Cerebellar cortex (tissue), 1 donor: Measurements from ENCODE around the gene NTRK2.

Experiments used
- DNase-seq: peaks from one replicate; pipeline ENCODE4 v3.0.0-alpha.2; 2015; ENCODE audit warnings: low spot score

The NTRK2 gene

DNA sequence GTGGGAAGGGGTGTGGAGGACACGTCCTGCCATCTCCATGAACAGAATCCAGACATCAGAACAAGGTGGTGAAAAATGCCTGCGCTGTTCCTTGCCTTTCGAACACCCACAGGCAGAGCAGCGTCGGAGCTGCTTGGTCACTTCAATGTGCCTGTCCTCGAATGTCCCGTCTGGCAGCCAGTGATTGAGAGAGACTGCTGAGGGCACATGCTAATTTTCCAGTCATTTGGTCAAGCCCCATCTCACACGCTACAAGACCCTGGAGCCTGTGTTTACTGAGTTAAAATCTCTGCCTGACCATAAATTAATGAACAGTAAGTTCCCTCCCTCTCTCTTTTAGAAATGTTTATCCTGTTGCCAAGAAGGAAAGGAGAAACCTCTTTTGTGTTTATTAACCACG, 149.3 kb downstream of the NTRK2 start:
- DNase-seq: no peak

GRCh38 chr9:84819491-84819991, 150.0 kb downstream of the NTRK2 start:
- no peak for DNase-seq

DNA sequence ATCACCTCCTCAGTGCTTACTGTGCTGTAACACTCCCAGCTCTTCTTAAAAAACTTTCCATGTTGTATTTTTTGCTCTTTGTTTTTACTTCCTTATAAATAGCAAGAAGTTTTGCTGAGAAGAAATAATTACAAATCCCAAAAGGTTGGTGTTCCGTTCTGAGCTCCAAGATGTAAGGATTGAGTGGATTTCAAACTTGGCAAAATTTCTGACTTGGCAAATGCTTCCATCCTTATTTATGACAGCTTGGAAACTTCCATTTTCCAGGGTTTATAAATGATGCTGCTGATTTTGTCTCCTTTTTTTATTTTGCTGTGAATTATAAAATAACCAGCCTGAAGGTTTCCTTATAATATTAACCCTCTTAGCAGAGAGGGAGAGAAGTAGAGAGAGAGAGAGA, 151.9 kb downstream of the NTRK2 start:
- DNase-seq: no peak

GRCh38 chr9:84822589-84823233, 153.2 kb downstream of the NTRK2 start:
- no peak for DNase-seq

DNA sequence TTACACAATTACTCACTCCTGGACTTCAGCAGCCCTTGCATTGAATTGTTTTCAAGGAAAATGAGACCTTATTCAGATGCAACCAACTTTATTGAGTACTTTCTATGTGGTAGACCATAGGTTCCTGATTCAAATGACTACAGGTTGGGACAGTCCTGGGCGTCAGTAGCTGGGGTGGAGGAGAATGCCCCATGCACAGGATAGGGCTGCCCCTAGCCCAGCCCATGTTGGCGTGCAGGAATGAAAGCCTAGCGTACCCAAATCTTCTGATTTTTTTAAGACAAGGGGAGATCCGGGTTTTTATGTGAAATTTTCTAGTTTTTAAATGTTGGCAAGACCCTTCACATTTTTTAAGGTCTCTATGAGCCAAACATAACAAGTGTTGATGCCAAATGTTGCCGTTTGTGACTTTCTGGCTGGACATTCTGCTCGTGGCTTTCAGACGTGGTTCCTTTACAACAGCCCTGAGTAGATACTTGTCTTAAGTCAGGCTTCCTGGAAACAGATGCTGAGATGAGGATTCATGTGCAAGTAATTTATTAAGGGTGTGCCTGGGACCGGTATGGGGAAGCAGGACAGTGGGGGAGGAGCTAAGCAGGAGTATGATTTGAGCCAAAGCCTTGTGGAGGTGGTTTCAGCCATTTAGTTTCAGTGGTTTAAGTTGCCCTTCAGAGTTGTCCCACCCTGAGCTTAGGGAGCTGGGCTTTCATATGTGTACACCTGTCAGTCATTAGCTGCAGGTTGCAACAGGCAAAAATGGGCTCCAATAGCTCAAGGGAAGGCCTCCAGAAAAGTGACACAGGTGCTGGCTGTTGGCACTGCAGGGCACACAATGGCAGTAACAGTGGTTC, 154.1 kb downstream of the NTRK2 start:
- DNase-seq: no peak

DNA sequence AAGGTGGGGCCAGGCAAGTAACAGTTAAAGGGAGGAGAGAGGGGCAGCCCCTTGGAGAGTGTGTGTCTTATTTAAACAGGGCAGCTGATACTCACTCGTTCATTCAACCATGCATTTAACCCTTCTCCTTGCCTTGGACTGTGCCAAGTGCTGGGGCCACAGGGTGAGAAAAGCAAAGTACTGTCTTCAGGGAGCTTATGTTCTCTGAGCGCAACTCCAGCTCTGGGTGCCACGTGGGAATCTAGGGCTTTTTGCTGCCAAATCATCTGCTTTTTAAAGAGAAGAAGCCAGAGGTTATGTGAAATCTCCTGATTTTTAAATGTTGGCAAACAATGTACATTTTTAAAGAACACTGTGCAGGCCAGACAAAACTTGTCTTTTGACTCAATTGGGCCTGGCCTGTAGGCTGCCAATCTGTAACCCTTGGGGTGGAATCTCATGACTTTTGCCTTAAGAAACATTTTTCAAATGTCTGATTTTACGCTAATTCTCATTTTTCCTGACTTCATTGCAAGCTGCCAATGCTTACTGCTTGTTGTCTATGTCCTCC, 157.8 kb downstream of the NTRK2 start:
- no peak for DNase-seq

GRCh38 chr9:84828046-84828445, 158.5 kb downstream of the NTRK2 start:
- no peak for DNase-seq

GRCh38 chr9:84829471-84829870, 159.9 kb downstream of the NTRK2 start:
- no peak for DNase-seq

- no peak for DNase-seq
Observed at GRCh38 chr9:84829997-84830696, 160.6 kb downstream of the NTRK2 start.

DNA sequence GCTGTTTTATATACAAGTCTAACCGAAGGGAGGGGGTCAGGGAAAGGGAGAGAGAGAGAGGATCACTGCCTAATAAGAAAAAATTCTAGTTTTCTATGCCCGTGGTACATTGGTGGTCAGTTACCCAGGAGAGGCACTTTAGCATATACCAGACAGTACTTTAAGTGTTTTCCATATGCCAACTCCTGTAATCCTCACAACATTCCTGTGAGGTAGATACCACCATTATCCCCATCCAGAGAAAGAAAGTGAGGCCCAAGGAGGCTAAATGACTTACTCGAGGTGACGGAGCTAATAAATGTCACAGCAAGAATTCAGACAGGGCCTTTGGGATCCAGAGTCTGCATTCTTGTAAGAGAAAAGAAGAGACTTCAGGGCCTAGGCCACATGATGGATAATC, 161.8 kb downstream of the NTRK2 start:
- DNase-seq: no peak

DNA sequence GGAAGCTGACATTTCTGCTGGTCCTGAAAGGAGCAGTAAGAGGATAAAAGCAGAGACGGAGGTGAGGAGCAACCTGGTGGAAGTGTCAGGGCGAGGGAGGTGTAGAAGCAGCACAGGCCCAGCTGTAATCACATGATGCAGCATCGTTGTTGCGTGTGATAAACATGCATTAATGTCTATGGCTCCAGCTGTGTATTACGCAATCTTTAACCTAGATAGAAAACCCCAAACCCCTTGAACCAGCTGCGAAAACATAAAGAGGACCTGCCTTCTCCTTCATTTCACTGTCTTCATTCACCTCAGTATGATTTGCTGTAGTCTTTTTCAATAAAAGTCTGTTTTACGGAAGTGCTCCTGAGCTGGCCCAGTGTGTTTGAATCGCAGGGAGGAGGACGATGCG, 162.9 kb downstream of the NTRK2 start:
- no peak for DNase-seq

DNA sequence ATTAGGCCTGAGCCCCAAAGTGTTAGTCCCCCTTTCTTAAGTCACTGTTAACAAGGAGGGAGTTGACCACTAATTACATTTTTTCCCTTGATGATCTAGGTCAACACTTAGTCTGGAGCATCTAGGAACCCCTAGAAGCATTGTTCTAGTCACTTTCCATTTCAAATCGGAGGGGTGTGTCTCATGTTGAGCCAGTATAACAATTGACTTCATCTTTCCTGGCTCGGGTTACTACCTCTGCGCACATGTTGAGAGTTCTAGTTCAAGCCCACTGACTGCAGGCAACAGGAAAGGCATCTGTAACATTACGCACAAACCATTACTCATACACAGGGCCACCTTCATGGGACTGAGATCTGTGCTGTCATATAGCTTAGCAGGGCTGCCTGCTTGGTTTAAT, 164.9 kb downstream of the NTRK2 start:
- no peak for DNase-seq

DNA sequence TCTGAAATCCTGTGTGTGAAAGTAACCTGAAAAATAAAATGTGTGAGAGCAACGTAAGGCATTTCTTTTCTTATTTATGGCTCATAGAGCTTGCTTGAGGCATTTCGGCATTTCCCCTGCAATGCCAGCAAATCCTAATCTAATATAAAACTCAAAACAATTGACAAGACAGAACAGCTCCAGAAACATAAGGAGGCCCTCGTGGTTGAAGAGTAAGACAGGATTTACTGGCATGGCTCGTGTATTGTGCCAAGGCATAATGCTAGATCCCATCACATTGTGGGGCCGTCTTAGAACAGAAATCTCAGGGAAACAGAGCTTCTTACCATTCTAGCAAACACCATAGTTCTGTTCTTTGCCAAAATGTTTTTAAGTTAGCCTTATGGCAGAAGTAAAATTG, 166.2 kb downstream of the NTRK2 start:
- no peak for DNase-seq

DNA sequence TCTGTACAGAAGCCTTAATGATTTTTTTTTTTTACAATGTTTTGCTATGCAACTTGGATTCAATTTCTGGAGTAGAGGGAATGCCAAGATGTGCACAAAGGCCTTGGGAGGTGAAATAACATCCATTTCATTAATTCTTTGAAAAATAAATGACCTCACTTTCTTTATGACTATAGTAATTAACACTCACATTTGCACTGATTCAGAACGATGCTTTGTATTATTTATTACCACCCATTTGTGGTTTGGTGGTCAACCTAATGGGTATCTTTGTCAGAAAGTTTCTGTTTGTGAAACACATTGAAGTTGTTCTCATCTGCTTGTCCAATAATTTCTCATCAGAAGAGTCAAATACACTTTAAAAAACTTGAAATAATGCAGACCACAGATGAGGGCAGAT, 169.3 kb downstream of the NTRK2 start:
- no peak for DNase-seq

- DNase-seq: peak; percentile 87
Observed at GRCh38 chr9:84839541-84839940, 170.0 kb downstream of the NTRK2 start.

DNA sequence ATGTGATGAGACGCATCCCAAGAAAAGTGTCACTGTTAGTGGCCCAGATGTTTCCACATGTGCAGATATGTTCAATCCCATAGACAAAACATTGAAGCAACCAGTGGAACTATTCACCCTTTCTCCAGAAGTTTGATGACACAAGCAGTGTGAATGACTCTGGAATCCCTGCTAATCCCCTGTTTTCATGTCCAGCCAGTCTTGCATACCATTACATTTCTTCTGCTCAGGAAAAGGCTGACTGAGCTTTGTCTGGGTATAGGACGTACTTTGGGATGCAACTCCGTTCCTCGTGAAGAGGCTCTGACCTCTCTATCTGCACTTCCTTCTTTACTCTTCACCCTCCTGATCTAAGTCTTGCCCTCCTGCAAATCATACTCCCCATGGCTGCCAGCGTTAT, 172.4 kb downstream of the NTRK2 start:
- no peak for DNase-seq

DNA sequence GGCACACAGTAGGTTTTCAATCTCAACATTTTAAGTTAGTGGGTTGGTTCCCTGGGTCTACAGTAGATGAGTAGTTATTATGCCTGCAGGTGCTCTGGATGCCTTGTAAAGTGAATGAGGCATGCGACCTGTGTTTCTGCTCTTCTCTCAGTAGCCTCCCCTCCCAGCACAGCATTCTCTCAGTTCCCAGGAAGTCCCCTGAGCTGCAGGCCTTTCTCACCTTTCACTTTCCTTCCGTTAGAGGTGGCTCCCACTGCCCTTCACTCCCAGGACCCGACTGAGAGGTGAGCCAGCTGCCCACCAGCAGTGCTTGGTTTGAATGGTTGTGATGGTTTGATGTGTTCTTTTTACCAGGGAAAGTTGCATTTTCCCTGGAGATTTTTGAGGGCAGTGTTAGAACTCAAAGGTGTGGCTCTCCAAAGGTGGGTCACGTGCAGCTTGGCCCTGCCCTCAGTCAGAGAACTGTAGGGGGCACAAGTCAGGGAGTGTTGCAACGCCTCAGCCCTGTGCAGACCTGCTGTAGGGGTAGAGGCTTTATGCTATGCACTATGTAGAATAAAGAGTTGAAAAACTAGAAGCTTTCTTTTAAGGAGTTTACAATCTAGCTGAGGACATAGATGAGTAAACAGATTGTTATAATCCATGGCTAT, 173.8 kb downstream of the NTRK2 start:
- DNase-seq: no peak

GRCh38 chr9:84845956-84846900, 176.7 kb downstream of the NTRK2 start:
- no peak for DNase-seq

DNA sequence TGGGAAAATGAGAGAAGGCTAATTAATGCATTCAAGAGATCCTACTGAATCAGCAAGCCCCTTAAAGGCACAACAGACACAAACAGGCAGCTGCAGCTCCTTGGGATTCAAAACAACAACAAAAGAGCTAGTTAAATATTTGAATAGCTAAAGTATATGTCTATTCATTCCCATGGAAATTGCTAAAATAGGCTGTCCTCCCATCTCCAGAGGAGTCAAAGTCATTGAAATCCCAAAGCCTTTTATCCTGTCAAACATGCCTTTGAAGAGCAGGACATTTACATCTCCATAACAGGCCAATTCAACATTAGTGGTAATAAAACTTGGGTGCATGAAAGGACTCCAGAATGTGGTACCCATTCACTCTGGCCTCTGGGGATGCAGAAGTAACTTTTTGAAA, 177.4 kb downstream of the NTRK2 start:
- DNase-seq: no peak

GRCh38 chr9:84849049-84849448, 179.5 kb downstream of the NTRK2 start:
- DNase-seq: no peak

DNA sequence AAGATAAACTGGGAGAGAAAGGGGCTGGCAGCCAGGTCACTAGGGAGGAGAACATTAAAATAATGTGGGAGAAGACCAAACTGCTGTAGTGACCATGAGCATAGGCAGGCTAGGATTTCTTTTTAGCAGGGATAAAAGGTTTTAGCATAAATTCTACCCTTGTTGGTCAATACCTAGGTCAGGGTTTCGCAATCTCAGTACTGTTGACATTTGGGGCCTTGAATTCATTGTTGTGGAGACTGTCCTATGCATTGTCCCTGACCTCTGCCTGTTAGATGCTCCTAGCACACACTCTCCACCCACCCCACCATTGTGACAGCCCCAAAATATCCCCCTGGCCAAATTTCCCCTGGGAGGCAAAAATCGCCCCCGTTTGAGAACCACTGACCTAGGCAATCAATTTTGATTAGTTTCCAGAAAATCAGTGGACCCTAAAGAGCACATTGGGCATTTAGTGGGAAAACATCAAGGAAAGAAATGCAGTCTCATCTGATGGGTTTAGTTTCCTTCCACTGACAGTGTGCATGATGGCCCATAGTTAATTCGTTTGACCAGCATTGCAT, 181.4 kb downstream of the NTRK2 start:
- no peak for DNase-seq
